A673 (cell line): ENCODE results near the gene LNPEP. TPM values are rescaled to one million over a fixed set of nuclear protein-coding genes. Genes with fewer than 3 reads are reported as not detected.

Experiments used
- BruUV-seq: library from RNA; stranded (reverse); fragments of 400-500 nt; replicated peaks from 2 replicates; lab custom pipeline; 2021; lab: Mats Ljungman, UMichigan
- CTCF ChIA-PET: fragments of 300-600 bp; sonication (Branson Sonifier 250); formaldehyde crosslinking; loops from one replicate; lab custom pipeline; 2022; ENCODE audit warnings: antibody characterized with exemption; lab: Charles Lee
- POLR2A ChIA-PET: fragments of 300-600 bp; sonication (Branson Sonifier 250); formaldehyde crosslinking; loops from one replicate; lab custom pipeline; 2022; ENCODE audit warnings: antibody characterized with exemption; ENCODE audit not compliant: low non-redundant PET; lab: Charles Lee
- DNase-seq: peaks from one replicate; pipeline ENCODE4 v3.0.0-alpha.2; 2015; ENCODE audit warnings: low spot score
- H3K27ac ChIP-seq: fragments of 200-600 bp; sonication (generic); 2 replicates; pipeline ENCODE4 v1.5.1; 2016; ENCODE audit warnings: mixed run types, low read depth, mild to moderate bottlenecking, mixed read lengths, antibody characterized with exemption, low read length; ENCODE audit not compliant: poor library complexity, severe bottlenecking
- H3K27me3 ChIP-seq: fragments of 200-600 bp; sonication (generic); replicated peaks from 2 replicates; pipeline ENCODE4 v1.6.1; 2017; ENCODE audit warnings: mixed run types, low read depth, mild to moderate bottlenecking, mixed read lengths, antibody characterized with exemption, low read length; ENCODE audit not compliant: insufficient read depth, poor library complexity
- H3K36me3 ChIP-seq: fragments of 200-600 bp; sonication (generic); 2 replicates; pipeline ENCODE4 v1.6.1; 2016; ENCODE audit warnings: mixed run types, mild to moderate bottlenecking, mixed read lengths, antibody characterized with exemption, low read length; ENCODE audit not compliant: insufficient read depth, poor library complexity, severe bottlenecking
- H3K4me1 ChIP-seq: fragments of 200-600 bp; sonication (generic); 2 replicates; pipeline ENCODE4 v1.6.1; 2017; ENCODE audit warnings: mixed run types, mild to moderate bottlenecking, mixed read lengths, antibody characterized with exemption, low read length; ENCODE audit not compliant: insufficient read depth, poor library complexity, severe bottlenecking
- H3K4me3 ChIP-seq: fragments of 200-600 bp; sonication (generic); 2 replicates; pipeline ENCODE4 v1.5.1; 2016; ENCODE audit warnings: low read depth, mixed run types, mild to moderate bottlenecking, mixed read lengths, low read length; ENCODE audit not compliant: poor library complexity, severe bottlenecking
- H3K9me3 ChIP-seq: fragments of 200-600 bp; sonication (generic); 2 replicates; pipeline ENCODE4 v1.6.1; 2016; ENCODE audit warnings: mixed run types, low read depth, mild to moderate bottlenecking, mixed read lengths, antibody characterized with exemption, low read length; ENCODE audit not compliant: poor library complexity, severe bottlenecking
- CTCF ChIP-seq: fragments of 300-800, 200-600 bp; sonication (generic); conservative IDR thresholded peaks from 2 replicates; pipeline ENCODE4 v1.5.1; 2017; ENCODE audit warnings: low read depth, mild to moderate bottlenecking, antibody characterized with exemption, low read length, moderate library complexity, mixed read lengths
- EZH2 ChIP-seq: fragments of 200-600 bp; sonication (generic); IDR thresholded peaks from 2 replicates; pipeline ENCODE4 v1.6.1; 2017; ENCODE audit warnings: borderline replicate concordance, low read depth, mild to moderate bottlenecking, mixed read lengths, antibody characterized with exemption, low read length; ENCODE audit not compliant: poor library complexity, severe bottlenecking
- intact Hi-C: fragments of 100-400 bp; cut with micrococcal nuclease; formaldehyde crosslinking; loops from one replicate; pipeline ENCODE4 v1.10.0; 2022; ENCODE audit not compliant: unreplicated experiment
- total RNA-seq: library from RNA; stranded (reverse); gene quantifications from 2 replicates; pipeline ENCODE4 v1.2.3, GENCODE V29; 2021

LNPEP gene
- total RNA-seq, 1 experiment from 2014 or later = 10.3 TPM

GRCh38 chr5:97047076-97047475 lies 111.2 kb downstream of the LNPEP start:
- no peak overlapping the region for H3K4me3 ChIP-seq
- H3K9me3 ChIP-seq = no peaks in the 10 kb centered on the region
- no peak for TF ChIP-seq EZH2
- TF ChIP-seq CTCF = no peak
- peaks cover 6% of the 10 kb centered on the region for H3K27me3 ChIP-seq
- ChIA-PET CTCF (no interaction called here), POLR2A (no interaction called here)
- no peak overlapping the region for H3K27ac ChIP-seq
- intact Hi-C loops = no loop called here
- no peaks in the 10 kb centered on the region for H3K4me1 ChIP-seq
- no peak for DNase-seq
- H3K36me3 ChIP-seq = no peaks in the 10 kb centered on the region
- BruUV-seq = no TSS peak

- no peaks in the 10 kb centered on the region for H3K4me1 ChIP-seq
- DNase-seq = no peak
- intact Hi-C loops = no loop called here
- H3K27ac ChIP-seq = no peak overlapping the region
- ChIA-PET CTCF (no interaction called here), POLR2A (no interaction called here)
- H3K27me3 ChIP-seq = peaks cover 9% of the 10 kb centered on the region
- H3K36me3 ChIP-seq = no peaks in the 10 kb centered on the region
- no peaks in the 10 kb centered on the region for H3K9me3 ChIP-seq
- no peak for TF ChIP-seq CTCF
- no peak for TF ChIP-seq EZH2
- no TSS peak for BruUV-seq
- H3K4me3 ChIP-seq = no peak overlapping the region
Measured at GRCh38 chr5:97049175-97049574, 113.3 kb downstream of the LNPEP start.

- ChIA-PET POLR2A (no interaction called here), CTCF (no interaction called here)
- BruUV-seq = no TSS peak
- H3K27ac ChIP-seq = no peak overlapping the region
- no peak for DNase-seq
- no peaks in the 10 kb centered on the region for H3K4me1 ChIP-seq
- TF ChIP-seq CTCF (no peak), EZH2 (no peak)
- H3K27me3 ChIP-seq = peaks cover 15% of the 10 kb centered on the region
- H3K9me3 ChIP-seq = no peaks in the 10 kb centered on the region
- no peak overlapping the region for H3K4me3 ChIP-seq
- no peaks in the 10 kb centered on the region for H3K36me3 ChIP-seq
- intact Hi-C loops = no loop called here
Measured at GRCh38 chr5:97056263-97056662, 120.4 kb downstream of the LNPEP start.
